ENCODE data around the gene OGN.

OGN gene

DNA sequence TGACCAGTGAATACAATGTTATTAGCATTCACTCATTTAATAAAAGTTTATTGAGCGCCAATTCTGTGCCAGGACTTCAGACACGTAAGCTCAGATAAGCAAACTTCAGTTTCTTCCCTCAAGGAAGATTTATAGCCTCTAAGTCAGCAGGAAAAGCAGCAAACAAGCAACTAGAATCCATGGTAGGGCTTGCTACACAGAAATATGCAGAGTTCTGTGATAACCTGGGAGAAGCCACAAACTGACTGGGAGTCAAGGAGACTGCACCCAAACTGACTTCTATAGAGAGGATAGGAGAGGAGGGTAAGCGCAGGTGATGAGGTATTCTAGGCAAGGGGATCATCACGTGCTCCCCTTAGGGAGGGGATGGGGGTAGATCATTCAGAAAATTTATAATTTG lies 1.4 kb upstream of the OGN start (continued):
- no peak for TF ChIP-seq ZNF701 (tag by site-specific recombination; IDR thresholded peaks at IDR 0.05)

GRCh38 chr9:92402826-92403745 lies 1.3 kb downstream of the OGN start:
- Histone ChIP-seq H3K4me3 (ENCODE audit: low read depth, low read length) (no peak overlapping the region), H3K4me1 (ENCODE audit: control insufficient read depth, insufficient read depth, low read length) (peaks cover 11% of the 10 kb centered on the region; the same call in 1 of the 2 replicates), H3K36me3 (ENCODE audit: control insufficient read depth in 2 of 2, insufficient read depth in 1 of 2, low read length in 2 of 2) (no peaks in the 10 kb centered on the region), H3K27ac (ENCODE audit: extremely low read depth, low read depth, low read length) (no peak overlapping the region), H3K9me3 (ENCODE audit: control insufficient read depth, insufficient read depth, low read depth, low read length) (no peaks in the 10 kb centered on the region)
- ChIA-PET CTCF (interaction anchor here (0.8 kb wide), 1 partner anchor 264 kb away, joined by 3 read pairs; no protein-coding TSS in a partner anchor), POLR2A (no interaction called here)
- TF ChIP-seq ZNF514 (tag by site-specific recombination; IDR thresholded peaks at IDR 0.05), result no peak
- peak; percentile 75; the same call in 1 of the 2 replicates for TF ChIP-seq ZNF10 (tag by site-specific recombination; IDR thresholded peaks at IDR 0.05)

DNA sequence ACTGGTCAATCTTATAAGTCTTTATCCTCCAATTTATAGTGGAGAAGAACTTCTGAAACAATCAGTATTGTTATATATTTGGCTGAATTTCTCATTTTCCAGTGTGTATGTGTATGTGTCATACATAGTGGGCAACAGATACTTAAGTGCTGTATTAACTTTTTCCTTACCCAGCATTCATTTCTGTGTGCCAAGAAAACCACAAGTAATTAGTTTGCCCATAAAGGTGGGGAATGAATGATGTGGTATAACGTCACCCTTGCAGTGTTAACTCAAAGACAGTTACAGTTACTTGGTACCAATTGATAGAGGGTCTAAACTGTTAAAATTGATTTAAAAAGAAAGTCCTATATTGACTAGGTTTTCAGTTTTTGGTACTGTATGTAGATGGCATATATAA lies 2.0 kb downstream of the OGN start:
- POLR2A ChIA-PET, result no interaction called here
- H3K9me3 ChIP-seq (ENCODE audit: control insufficient read depth, insufficient read depth, low read depth, low read length), result no peaks in the 10 kb centered on the region
- CTCF ChIA-PET, result no interaction called here
- peaks cover 11% of the 10 kb centered on the region; the same call in 1 of the 2 replicates for H3K4me1 ChIP-seq (ENCODE audit: control insufficient read depth, insufficient read depth, low read length)
- H3K27ac ChIP-seq (ENCODE audit: extremely low read depth, low read depth, low read length), result no peak overlapping the region
- H3K4me3 ChIP-seq (ENCODE audit: low read depth, low read length), result no peak overlapping the region
- no peaks in the 10 kb centered on the region for H3K36me3 ChIP-seq (ENCODE audit: control insufficient read depth in 2 of 2, insufficient read depth in 1 of 2, low read length in 2 of 2)
- TF ChIP-seq ZNF707 (tag by site-specific recombination; IDR thresholded peaks at IDR 0.05) (no peak), ZNF354C (tag by site-specific recombination; IDR thresholded peaks at IDR 0.05; ENCODE audit: borderline replicate concordance, low read depth) (no peak), ZNF133 (tag by site-specific recombination; IDR thresholded peaks at IDR 0.05) (no peak), ZFP41 (tag by site-specific recombination; IDR thresholded peaks at IDR 0.05; ENCODE audit: borderline replicate concordance) (no peak), ZBTB1 (tag by site-specific recombination; IDR thresholded peaks at IDR 0.05) (no peak), ZNF518A (tag by site-specific recombination; conservative IDR thresholded peaks at IDR 0.05; ENCODE audit: low read depth) (no peak), ZSCAN23 (tag by site-specific recombination; IDR thresholded peaks at IDR 0.05) (no peak), ZNF239 (tag by site-specific recombination; IDR thresholded peaks at IDR 0.05) (no peak), SCRT1 (tag by site-specific recombination; IDR thresholded peaks at IDR 0.05; ENCODE audit: borderline replicate concordance) (no peak), MYNN (tag by site-specific recombination; IDR thresholded peaks at IDR 0.05; ENCODE audit: borderline replicate concordance) (no peak), ZNF121 (tag by site-specific recombination; IDR thresholded peaks at IDR 0.05) (no peak), ZNF426 (tag by site-specific recombination; IDR thresholded peaks at IDR 0.05) (no peak), OSR2 (tag by site-specific recombination; IDR thresholded peaks at IDR 0.05) (no peak), ZNF623 (tag by site-specific recombination; IDR thresholded peaks at IDR 0.05) (no peak), ZNF785 (tag by site-specific recombination; IDR thresholded peaks at IDR 0.05) (no peak), ZNF350 (tag by site-specific recombination; IDR thresholded peaks at IDR 0.05) (no peak), ZEB2 (tag by site-specific recombination; IDR thresholded peaks at IDR 0.05) (0 out of 2 replicates have a peak, but pooled peaks have one; percentile 26), ZNF335 (tag by site-specific recombination; conservative IDR thresholded peaks at IDR 0.05) (no peak), PRDM6 (tag by site-specific recombination; IDR thresholded peaks at IDR 0.05) (peak; percentile 85)
- TF ChIP-seq, protein P1, sequence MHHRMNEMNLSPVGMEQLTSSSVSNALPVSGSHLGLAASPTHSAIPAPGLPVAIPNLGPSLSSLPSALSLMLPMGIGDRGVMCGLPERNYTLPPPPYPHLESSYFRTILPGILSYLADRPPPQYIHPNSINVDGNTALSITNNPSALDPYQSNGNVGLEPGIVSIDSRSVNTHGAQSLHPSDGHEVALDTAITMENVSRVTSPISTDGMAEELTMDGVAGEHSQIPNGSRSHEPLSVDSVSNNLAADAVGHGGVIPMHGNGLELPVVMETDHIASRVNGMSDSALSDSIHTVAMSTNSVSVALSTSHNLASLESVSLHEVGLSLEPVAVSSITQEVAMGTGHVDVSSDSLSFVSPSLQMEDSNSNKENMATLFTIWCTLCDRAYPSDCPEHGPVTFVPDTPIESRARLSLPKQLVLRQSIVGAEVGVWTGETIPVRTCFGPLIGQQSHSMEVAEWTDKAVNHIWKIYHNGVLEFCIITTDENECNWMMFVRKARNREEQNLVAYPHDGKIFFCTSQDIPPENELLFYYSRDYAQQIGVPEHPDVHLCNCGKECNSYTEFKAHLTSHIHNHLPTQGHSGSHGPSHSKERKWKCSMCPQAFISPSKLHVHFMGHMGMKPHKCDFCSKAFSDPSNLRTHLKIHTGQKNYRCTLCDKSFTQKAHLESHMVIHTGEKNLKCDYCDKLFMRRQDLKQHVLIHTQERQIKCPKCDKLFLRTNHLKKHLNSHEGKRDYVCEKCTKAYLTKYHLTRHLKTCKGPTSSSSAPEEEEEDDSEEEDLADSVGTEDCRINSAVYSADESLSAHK (tag by site-specific recombination; IDR thresholded peaks at IDR 0.05), result no peak

Measured in HEK293 (cell line).